A549 (cell line): ENCODE results near the gene XPO6.

ENCODE experiments used
- CEBPB ChIP-seq, 2 experiments: fragments of >200 bp in 1 of 2; sonication (Bioruptor Twin) in 1 of 2; formaldehyde crosslinking in 1 of 2; IDR thresholded peaks; 2 replicates each; pipeline ENCODE4 v1.6.1; 2012 to 2016
- CHD2 ChIP-seq: fragments of 150-350 bp; IDR thresholded peaks from 2 replicates; pipeline ENCODE4 v1.6.1; 2014; ENCODE audit warnings: low read length; ENCODE audit not compliant: partially characterized antibody
- CHD4 ChIP-seq: fragments of 200-600 bp; sonication (generic); IDR thresholded peaks from 2 replicates; pipeline ENCODE4 v1.6.1; 2016; ENCODE audit warnings: antibody characterized with exemption, mild to moderate bottlenecking, borderline replicate concordance
- HDAC2 ChIP-seq: fragments of 200-600 bp; sonication (generic); IDR thresholded peaks from 2 replicates; pipeline ENCODE4 v1.6.1; 2016
- KDM1A ChIP-seq: fragments of 200-600 bp; sonication (generic); IDR thresholded peaks from 2 replicates; pipeline ENCODE4 v1.6.1; 2016; ENCODE audit warnings: low read depth, mild to moderate bottlenecking
- KDM5A ChIP-seq: fragments of 200-600 bp; sonication (generic); IDR thresholded peaks from 2 replicates; pipeline ENCODE4 v1.6.1; 2016; ENCODE audit warnings: antibody characterized with exemption, mild to moderate bottlenecking
- PHF8 ChIP-seq: fragments of 200-600 bp; sonication (generic); IDR thresholded peaks from 2 replicates; pipeline ENCODE4 v1.6.1; 2016; ENCODE audit warnings: low read depth, mild to moderate bottlenecking, antibody characterized with exemption, moderate library complexity, borderline replicate concordance
- POLR2A ChIP-seq: IDR thresholded peaks from 2 replicates; pipeline ENCODE4 v1.6.1; 2012; ENCODE audit warnings: mild to moderate bottlenecking, low read length
- RAD21 ChIP-seq, 2 experiments: fragments of >200 bp in 1 of 2; sonication (Bioruptor Twin) in 1 of 2; formaldehyde crosslinking in 1 of 2; IDR thresholded peaks in 1 of 2; conservative IDR thresholded peaks in 1 of 2; 2 replicates in 1 of 2; 3 replicates in 1 of 2; pipeline ENCODE4 v1.6.1; 2012 to 2018; ENCODE audit warnings: inconsistent platforms in 1 of 2
- REST ChIP-seq: fragments of 200-600 bp; sonication (generic); IDR thresholded peaks from 2 replicates; pipeline ENCODE4 v1.6.1; 2016; ENCODE audit warnings: antibody characterized with exemption, mild to moderate bottlenecking, moderate library complexity
- TFCP2L1 ChIP-seq: fragments of 250-450 bp; sonication (Bioruptor Pico); IDR thresholded peaks from 2 replicates; pipeline ENCODE4 v1.5.0; 2021; ENCODE audit warnings: mild to moderate bottlenecking
- TF ChIP-seq, protein P1 (sequence below): fragments of >200 bp; sonication (Bioruptor Twin); formaldehyde crosslinking; IDR thresholded peaks from 3 replicates; pipeline ENCODE4 v1.5.1; 2016

DNA sequence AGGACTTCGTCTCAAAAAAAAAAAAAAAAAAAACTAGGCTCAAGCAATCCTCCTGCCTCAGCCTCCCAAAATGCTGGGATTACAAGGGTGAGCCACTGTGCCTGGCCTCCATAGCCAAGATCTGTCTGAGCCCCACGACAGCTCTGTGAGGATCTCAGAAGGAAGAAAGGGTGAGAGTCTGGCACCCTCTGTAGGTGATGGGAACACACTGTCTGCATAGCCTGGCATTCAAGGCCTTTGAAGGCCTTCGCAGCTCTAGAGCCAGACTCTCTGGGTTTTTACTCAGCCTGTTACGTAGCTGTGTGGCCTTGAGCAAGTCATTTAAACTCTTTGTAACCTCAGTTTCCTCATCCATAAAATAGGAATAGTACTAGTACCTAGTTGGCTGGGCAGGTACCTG lies 6.3 kb upstream of the XPO6 start:
- no peak for TF ChIP-seq PHF8
- TF ChIP-seq, protein P1, sequence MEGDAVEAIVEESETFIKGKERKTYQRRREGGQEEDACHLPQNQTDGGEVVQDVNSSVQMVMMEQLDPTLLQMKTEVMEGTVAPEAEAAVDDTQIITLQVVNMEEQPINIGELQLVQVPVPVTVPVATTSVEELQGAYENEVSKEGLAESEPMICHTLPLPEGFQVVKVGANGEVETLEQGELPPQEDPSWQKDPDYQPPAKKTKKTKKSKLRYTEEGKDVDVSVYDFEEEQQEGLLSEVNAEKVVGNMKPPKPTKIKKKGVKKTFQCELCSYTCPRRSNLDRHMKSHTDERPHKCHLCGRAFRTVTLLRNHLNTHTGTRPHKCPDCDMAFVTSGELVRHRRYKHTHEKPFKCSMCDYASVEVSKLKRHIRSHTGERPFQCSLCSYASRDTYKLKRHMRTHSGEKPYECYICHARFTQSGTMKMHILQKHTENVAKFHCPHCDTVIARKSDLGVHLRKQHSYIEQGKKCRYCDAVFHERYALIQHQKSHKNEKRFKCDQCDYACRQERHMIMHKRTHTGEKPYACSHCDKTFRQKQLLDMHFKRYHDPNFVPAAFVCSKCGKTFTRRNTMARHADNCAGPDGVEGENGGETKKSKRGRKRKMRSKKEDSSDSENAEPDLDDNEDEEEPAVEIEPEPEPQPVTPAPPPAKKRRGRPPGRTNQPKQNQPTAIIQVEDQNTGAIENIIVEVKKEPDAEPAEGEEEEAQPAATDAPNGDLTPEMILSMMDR = peak; percentile 20; the same call in 1 of the 3 replicates
- TF ChIP-seq RAD21 (conservative IDR thresholded peaks at IDR 0.05 in 1 of 2, IDR thresholded peaks at IDR 0.05 in 1 of 2) = peak; percentile 33 to 65; a peak in 2 of 5 replicates
- TF ChIP-seq POLR2A = no peak
- TF ChIP-seq CHD2 = no peak
- TF ChIP-seq REST = no peak
- TF ChIP-seq KDM5A = no peak
- no peak for TF ChIP-seq CEBPB (IDR thresholded peaks at IDR 0.05)
- TF ChIP-seq CHD4 = no peak
- TF ChIP-seq KDM1A = no peak
- no peak for TF ChIP-seq HDAC2
- TF ChIP-seq TFCP2L1 (CRISPR knock-in tag) = no peak
